Endothelial cell of umbilical vein (primary cell): Measurements from ENCODE around the gene WASF3. TPM values are rescaled to one million over a fixed set of nuclear protein-coding genes. Genes with fewer than 3 reads are reported as not detected.

Source experiments
- BruUV-seq: library from RNA; stranded (reverse); fragments of 400-500 nt; replicated peaks from 2 replicates; lab custom pipeline; 2021; lab: Mats Ljungman, UMichigan
- CTCF ChIA-PET: fragments of 300-600, 350-600 bp; sonication (Branson Sonifier 250); formaldehyde crosslinking; loops from one replicate; lab custom pipeline; 2021; ENCODE audit warnings: antibody characterized with exemption, inconsistent platforms; lab: Charles Lee
- POLR2A ChIA-PET: fragments of 300-600, 350-600 bp; sonication (Branson Sonifier 250); formaldehyde crosslinking; loops from one replicate; lab custom pipeline; 2021; ENCODE audit warnings: antibody characterized with exemption, inconsistent platforms; lab: Charles Lee
- DNase-seq: peaks from one replicate; pipeline ENCODE4 v3.0.0-alpha.2; 2011; ENCODE audit warnings: low read depth, low spot score
- FAIRE-seq: peaks from 2 replicates; lab custom pipeline; 2011; peaks lifted over from hg19 to GRCh38; lab: Jason Lieb, UNC
- H2AFZ ChIP-seq: 2 replicates; pipeline ENCODE4 v1.6.0; 2012; ENCODE audit warnings: low read depth, low read length, control low read depth, inconsistent platforms
- H3K27ac ChIP-seq: 2 replicates; pipeline ENCODE4 v1.5.1; 2011; ENCODE audit warnings: low read depth, mild to moderate bottlenecking, control low read depth, low read length, moderate library complexity; ENCODE audit not compliant: insufficient read depth
- H3K27me3 ChIP-seq, 2 experiments: 2 replicates each; pipeline versions ENCODE4 v1.6.0 to v1.6.1; 2011; ENCODE audit warnings: low read length in 2 of 2, mixed read lengths in 1 of 2; ENCODE audit not compliant: control insufficient read depth in 2 of 2, insufficient read depth in 2 of 2
- H3K36me3 ChIP-seq, 2 experiments: 2 replicates in 1 of 2; 3 replicates in 1 of 2; pipeline ENCODE4 v1.5.1; 2011; ENCODE audit warnings: low read length in 2 of 2, mild to moderate bottlenecking in 1 of 2, moderate library complexity in 1 of 2; ENCODE audit not compliant: control insufficient read depth in 2 of 2, insufficient read depth in 2 of 2; ENCODE audit errors: extremely low read depth in 1 of 2
- H3K4me1 ChIP-seq: 3 replicates; pipeline ENCODE4 v1.5.1; 2011; ENCODE audit warnings: mild to moderate bottlenecking, low read length; ENCODE audit not compliant: control insufficient read depth, insufficient read depth; ENCODE audit errors: extremely low read depth
- H3K4me2 ChIP-seq: 2 replicates; pipeline ENCODE4 v1.6.1; 2011; ENCODE audit warnings: low read length, control low read depth, mixed read lengths; ENCODE audit not compliant: insufficient read depth
- H3K4me3 ChIP-seq, 3 experiments: fragments of 200-600 bp in 1 of 3; sonication (generic), shearing (Covaris generic) in 1 of 3; replicated peaks in 1 of 3; 2 replicates each; pipeline ENCODE4 v1.5.1; 2011 to 2016; ENCODE audit warnings: control low read depth in 3 of 3, low read length in 3 of 3, mild to moderate bottlenecking in 2 of 3, inconsistent platforms in 1 of 3, low read depth in 1 of 3, moderate library complexity in 1 of 3; ENCODE audit not compliant: insufficient read depth in 1 of 3
- H3K79me2 ChIP-seq: 2 replicates; pipeline ENCODE4 v1.6.0; 2012; ENCODE audit warnings: low read length, inconsistent platforms; ENCODE audit not compliant: control insufficient read depth, insufficient read depth
- H3K9ac ChIP-seq: replicated peaks from 2 replicates; pipeline ENCODE3; 2011; ENCODE audit warnings: low read length, control low read depth; ENCODE audit not compliant: insufficient read depth; ENCODE audit errors: extremely low read depth
- H3K9me1 ChIP-seq: replicated peaks from 3 replicates; pipeline ENCODE4 v1.6.0; 2011; ENCODE audit warnings: mild to moderate bottlenecking, low read length; ENCODE audit not compliant: control insufficient read depth, insufficient read depth; ENCODE audit errors: extremely low read depth
- H3K9me3 ChIP-seq: replicated peaks from 2 replicates; pipeline ENCODE4 v1.5.1; 2012; ENCODE audit warnings: low read length, inconsistent platforms; ENCODE audit not compliant: control insufficient read depth, insufficient read depth
- H4K20me1 ChIP-seq: replicated peaks from 2 replicates; pipeline ENCODE3; 2011; ENCODE audit warnings: mild to moderate bottlenecking, low read length; ENCODE audit not compliant: control insufficient read depth, insufficient read depth; ENCODE audit errors: extremely low read depth
- EZH2 ChIP-seq: IDR thresholded peaks from 2 replicates; pipeline ENCODE4 v1.6.1; 2012; ENCODE audit warnings: borderline replicate concordance, low read depth, mild to moderate bottlenecking, moderate library complexity, low read length, inconsistent platforms; ENCODE audit not compliant: severe bottlenecking
- FOS ChIP-seq: IDR thresholded peaks from 2 replicates; pipeline ENCODE4 v1.6.1; 2011; ENCODE audit warnings: mild to moderate bottlenecking, low read length, moderate library complexity, borderline replicate concordance; ENCODE audit not compliant: insufficient read depth
- GATA2 ChIP-seq: IDR thresholded peaks from 2 replicates; pipeline ENCODE4 v1.7.0; 2011; ENCODE audit warnings: low read depth, mild to moderate bottlenecking, moderate library complexity, mixed read lengths, low read length; ENCODE audit not compliant: insufficient read length, insufficient read depth
- JUN ChIP-seq: IDR thresholded peaks from 2 replicates; pipeline ENCODE4 v1.6.1; 2011; ENCODE audit warnings: borderline replicate concordance, low read depth; ENCODE audit not compliant: insufficient read length, insufficient read depth
- MYC ChIP-seq: IDR thresholded peaks from one replicate; pipeline ENCODE4 v1.6.1; 2011; ENCODE audit warnings: mild to moderate bottlenecking, low read depth, low read length
- POLR2A ChIP-seq: IDR thresholded peaks from 2 replicates; pipeline ENCODE4 v1.6.1; 2012; ENCODE audit warnings: low read depth, mild to moderate bottlenecking, control low read depth, low read length
- POLR2AphosphoS5 ChIP-seq: IDR thresholded peaks from 2 replicates; pipeline ENCODE4 v1.6.1; 2012; ENCODE audit warnings: low read depth, mild to moderate bottlenecking, control low read depth, low read length, moderate library complexity; ENCODE audit not compliant: insufficient read depth
- dilution Hi-C: fragments of 300-500 bp; cut with MboI; formaldehyde crosslinking; loops from one replicate; pipeline ENCODE4 v1.15.0; 2019; ENCODE audit warnings: low sequenced_read_pairs; ENCODE audit not compliant: extremely low pct_ligation_motif_present
- intact Hi-C: fragments of 100-400 bp; cut with micrococcal nuclease; formaldehyde crosslinking; loops from one replicate; pipeline ENCODE4 v1.10.0; 2022
- polyA plus RNA-seq, 4 experiments: library from polyadenylated mRNA; depleted of rRNA in 3 of 4; stranded (reverse) in 3 of 4; unstranded in 1 of 4; fragments of >200 nt; gene quantifications; 2 replicates each; pipeline versions ENCODE4 v1.2.1 to v1.2.3, GENCODE V29; 2011 to 2012; ENCODE audit warnings: missing spikeins in 1 of 4
- total RNA-seq: library from RNA; stranded (reverse); gene quantifications from 2 replicates; pipeline ENCODE4 v1.2.3, GENCODE V29; 2021
- TF ChIP-seq, protein P1 (sequence below): IDR thresholded peaks from 2 replicates; pipeline ENCODE4 v1.6.1; 2011; ENCODE audit not compliant: insufficient read depth, insufficient read length
- TF ChIP-seq, protein P2 (sequence below), 2 donors: IDR thresholded peaks; 1 replicate in 1 of 2; 2 replicates in 1 of 2; pipeline ENCODE4 v1.5.1; 2011; ENCODE audit warnings: low read length in 2 of 2, mild to moderate bottlenecking in 2 of 2, moderate library complexity in 2 of 2, control low read depth in 1 of 2, inconsistent platforms in 1 of 2, low read depth in 1 of 2; ENCODE audit not compliant: insufficient read depth in 1 of 2; ENCODE audit errors: extremely low read depth in 1 of 2

Gene WASF3
- total and polyA plus RNA-seq, 2 donors (not counting 3 experiments of a cell fraction or from before 2014, with no cell fraction given), result 18.5 to 32.4 TPM

DNA sequence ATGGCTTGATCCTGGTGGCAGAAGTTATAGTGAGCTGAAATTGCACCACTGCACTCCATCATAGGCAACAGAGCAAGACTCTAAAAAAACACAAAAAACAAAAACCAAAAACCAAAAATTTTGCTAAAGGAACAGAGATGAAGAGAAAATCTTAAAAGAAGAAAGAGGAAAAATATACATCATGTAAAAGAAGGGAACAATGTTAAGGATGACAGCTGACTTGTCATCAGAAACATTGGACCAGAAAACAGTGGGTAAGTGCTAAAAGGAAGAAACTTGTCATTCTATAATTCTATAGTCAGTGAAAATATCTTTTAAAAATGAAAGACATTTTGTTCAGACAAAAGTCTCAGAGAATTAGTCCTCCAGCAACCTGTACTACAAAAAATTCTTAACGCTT, 93.8 kb downstream of the WASF3 start:
- no peak overlapping the region for H3K4me2 ChIP-seq
- peaks cover 2% of the 10 kb centered on the region for H3K9me1 ChIP-seq
- POLR2A ChIA-PET, result no interaction called here
- no peak for TF ChIP-seq POLR2AphosphoS5
- no peak for TF ChIP-seq POLR2A
- TF ChIP-seq, protein P1, sequence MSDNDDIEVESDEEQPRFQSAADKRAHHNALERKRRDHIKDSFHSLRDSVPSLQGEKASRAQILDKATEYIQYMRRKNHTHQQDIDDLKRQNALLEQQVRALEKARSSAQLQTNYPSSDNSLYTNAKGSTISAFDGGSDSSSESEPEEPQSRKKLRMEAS, result no peak
- H3K79me2 ChIP-seq, result no peaks in the 10 kb centered on the region
- H4K20me1 ChIP-seq, result no peaks in the 10 kb centered on the region
- H3K27ac ChIP-seq, result no peak overlapping the region
- no TSS peak for BruUV-seq
- FAIRE-seq (no peak), DNase-seq (no peak)
- CTCF ChIA-PET, result no interaction called here
- peaks cover 0 to 3% of the 10 kb centered on the region in 2 experiments for H3K36me3 ChIP-seq
- no peaks in the 10 kb centered on the region for H3K27me3 ChIP-seq
- no peaks in the 10 kb centered on the region for H3K4me1 ChIP-seq
- H2AFZ ChIP-seq, result no peak overlapping the region
- intact Hi-C loops, result no loop called here
- no peaks in the 10 kb centered on the region for H3K9me3 ChIP-seq
- dilution Hi-C loops, result no loop called here
- no peak overlapping the region for H3K4me3 ChIP-seq
- no peak overlapping the region for H3K9ac ChIP-seq

DNA sequence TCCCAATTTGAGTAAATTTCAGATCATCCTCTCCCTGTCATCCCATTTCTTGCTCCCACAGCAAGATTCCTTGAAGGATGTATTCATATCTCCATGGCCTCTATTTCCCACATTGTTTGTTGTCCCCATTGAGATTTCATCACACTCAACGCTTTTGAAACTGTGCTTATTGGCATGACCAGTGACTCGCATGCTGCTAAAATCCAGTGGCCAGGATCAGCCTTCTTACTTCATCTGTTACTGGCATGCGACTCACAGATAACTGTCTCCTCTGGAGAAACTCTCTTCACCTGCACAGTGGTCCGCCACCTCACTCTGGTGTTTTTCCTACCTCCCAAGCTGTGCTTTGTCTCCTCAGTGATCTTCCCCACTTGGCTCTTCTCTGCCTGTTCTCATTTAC, 95.8 kb downstream of the WASF3 start:
- intact Hi-C loops (no loop called here), dilution Hi-C loops (no loop called here)
- BruUV-seq, result no TSS peak
- ChIA-PET CTCF (no interaction called here), POLR2A (no interaction called here)
- H3K9me3 ChIP-seq, result no peaks in the 10 kb centered on the region
- H3K27me3 ChIP-seq, result no peaks in the 10 kb centered on the region
- no peak overlapping the region for H3K4me3 ChIP-seq
- H3K27ac ChIP-seq, result no peak overlapping the region
- H3K4me1 ChIP-seq, result no peaks in the 10 kb centered on the region
- DNase-seq (no peak), FAIRE-seq (no peak)
- no peaks in the 10 kb centered on the region for H4K20me1 ChIP-seq
- TF ChIP-seq FOS (no peak), GATA2 (no peak), JUN (no peak), EZH2 (no peak), MYC (no peak), POLR2A (no peak), POLR2AphosphoS5 (no peak)
- TF ChIP-seq, protein P2, sequence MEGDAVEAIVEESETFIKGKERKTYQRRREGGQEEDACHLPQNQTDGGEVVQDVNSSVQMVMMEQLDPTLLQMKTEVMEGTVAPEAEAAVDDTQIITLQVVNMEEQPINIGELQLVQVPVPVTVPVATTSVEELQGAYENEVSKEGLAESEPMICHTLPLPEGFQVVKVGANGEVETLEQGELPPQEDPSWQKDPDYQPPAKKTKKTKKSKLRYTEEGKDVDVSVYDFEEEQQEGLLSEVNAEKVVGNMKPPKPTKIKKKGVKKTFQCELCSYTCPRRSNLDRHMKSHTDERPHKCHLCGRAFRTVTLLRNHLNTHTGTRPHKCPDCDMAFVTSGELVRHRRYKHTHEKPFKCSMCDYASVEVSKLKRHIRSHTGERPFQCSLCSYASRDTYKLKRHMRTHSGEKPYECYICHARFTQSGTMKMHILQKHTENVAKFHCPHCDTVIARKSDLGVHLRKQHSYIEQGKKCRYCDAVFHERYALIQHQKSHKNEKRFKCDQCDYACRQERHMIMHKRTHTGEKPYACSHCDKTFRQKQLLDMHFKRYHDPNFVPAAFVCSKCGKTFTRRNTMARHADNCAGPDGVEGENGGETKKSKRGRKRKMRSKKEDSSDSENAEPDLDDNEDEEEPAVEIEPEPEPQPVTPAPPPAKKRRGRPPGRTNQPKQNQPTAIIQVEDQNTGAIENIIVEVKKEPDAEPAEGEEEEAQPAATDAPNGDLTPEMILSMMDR (IDR thresholded peaks at IDR 0.05; ENCODE audit: extremely low read depth in 1 of 2, insufficient read depth in 1 of 2, low read depth in 1 of 2, low read length in 2 of 2), result no peak
- TF ChIP-seq, protein P1, result no peak
- no peak overlapping the region for H3K9ac ChIP-seq
- no peak overlapping the region for H3K4me2 ChIP-seq
- no peak overlapping the region for H2AFZ ChIP-seq
- H3K9me1 ChIP-seq, result peaks cover 2% of the 10 kb centered on the region
- no peaks in the 10 kb centered on the region for H3K79me2 ChIP-seq
- peaks cover 0 to 3% of the 10 kb centered on the region in 2 experiments for H3K36me3 ChIP-seq
